ENCODE measurements around the gene TMEM163.
"Not testable (repeated sequence)": the region's sequence is repeated elsewhere in the genome, so short reads cannot be mapped to it uniquely, and the experiment has no call there.

Gene TMEM163

DNA sequence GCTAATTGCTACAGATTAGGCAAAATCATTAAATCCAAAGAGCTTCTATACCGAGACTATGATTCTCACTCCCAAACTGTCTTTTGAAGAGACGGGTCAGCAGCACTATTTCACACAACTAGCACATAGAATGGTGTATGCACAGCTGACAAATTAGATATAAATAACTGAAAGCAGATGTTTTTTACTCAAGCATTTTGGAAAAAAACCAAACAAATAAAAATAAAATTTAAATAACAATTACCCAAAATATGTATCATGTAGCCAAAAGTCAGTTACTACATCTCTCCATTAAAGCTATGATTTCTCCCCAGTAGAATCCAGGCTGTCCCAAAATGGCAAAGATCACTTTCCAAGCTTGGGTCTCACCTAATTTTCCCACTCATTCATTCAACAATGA lies 107.9 kb downstream of the TMEM163 start:
- Mint-ChIP-seq H3K36me3 (ENCODE audit: low read depth) (peaks cover 4% of the 10 kb centered on the region), H3K4me1 (no peaks in the 10 kb centered on the region), H3K27ac (no peak overlapping the region), H3K4me3 (no peak overlapping the region), H3K9me3 (peaks cover 33% of the 10 kb centered on the region), H3K27me3 (peaks cover 4% of the 10 kb centered on the region)
- ATAC-seq (no peak), DNase-seq (no peak)

- peaks cover 2% of the 10 kb centered on the region for H3K27me3 Mint-ChIP-seq
- no peak overlapping the region for H3K4me3 Mint-ChIP-seq
- ATAC-seq (no peak), DNase-seq (no peak)
- no peak overlapping the region for H3K27ac Mint-ChIP-seq
- peaks cover 30% of the 10 kb centered on the region for H3K9me3 Mint-ChIP-seq
- H3K4me1 Mint-ChIP-seq: no peaks in the 10 kb centered on the region
- H3K36me3 Mint-ChIP-seq (ENCODE audit: low read depth): peaks cover 4% of the 10 kb centered on the region
Observed at GRCh38 chr2:134609924-134610513, 108.8 kb downstream of the TMEM163 start.

GRCh38 chr2:134603966-134604365 lies 114.8 kb downstream of the TMEM163 start:
- Mint-ChIP-seq H3K27me3 (peaks cover 15% of the 10 kb centered on the region), H3K4me3 (no peak overlapping the region), H3K9me3 (peaks cover 7% of the 10 kb centered on the region), H3K27ac (no peak overlapping the region), H3K4me1 (no peaks in the 10 kb centered on the region), H3K36me3 (ENCODE audit: low read depth) (peaks cover 3% of the 10 kb centered on the region)
- DNase-seq: no peak
- ATAC-seq: no peak

- ATAC-seq (no peak), DNase-seq (no peak)
- peaks cover 4% of the 10 kb centered on the region for H3K36me3 Mint-ChIP-seq (ENCODE audit: low read depth)
- H3K9me3 Mint-ChIP-seq: peaks cover 9% of the 10 kb centered on the region
- H3K27me3 Mint-ChIP-seq: peaks cover 15% of the 10 kb centered on the region
- H3K4me3 Mint-ChIP-seq: no peak overlapping the region
- H3K27ac Mint-ChIP-seq: no peak overlapping the region
- H3K4me1 Mint-ChIP-seq: no peaks in the 10 kb centered on the region
Observed at GRCh38 chr2:134602666-134603065, 116.1 kb downstream of the TMEM163 start.

DNA sequence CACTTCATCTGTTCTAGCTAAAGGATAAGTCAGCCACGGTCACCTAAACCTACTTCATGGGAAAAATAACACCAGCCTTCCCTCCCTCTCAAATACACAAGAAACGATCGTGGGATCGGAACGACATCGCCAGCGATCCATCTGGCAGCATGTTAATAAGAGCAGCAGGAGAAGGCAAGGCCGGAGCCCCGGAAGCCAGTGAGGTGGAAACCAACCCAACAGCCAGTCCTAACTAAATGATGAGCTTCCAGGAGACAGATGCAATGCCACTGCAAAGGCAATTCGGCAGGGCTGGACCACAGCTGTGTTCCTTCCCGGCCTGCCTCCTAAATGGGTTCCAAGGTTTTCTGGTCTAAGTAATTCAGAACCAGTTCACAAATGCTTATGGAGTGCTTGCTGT lies 117.5 kb downstream of the TMEM163 start:
- Mint-ChIP-seq H3K9me3 (peaks cover 9% of the 10 kb centered on the region), H3K27ac (no peak overlapping the region), H3K27me3 (peaks cover 17% of the 10 kb centered on the region), H3K4me3 (no peak overlapping the region), H3K36me3 (ENCODE audit: low read depth) (peaks cover 4% of the 10 kb centered on the region), H3K4me1 (no peaks in the 10 kb centered on the region)
- ATAC-seq: no peak
- no peak for DNase-seq

DNA sequence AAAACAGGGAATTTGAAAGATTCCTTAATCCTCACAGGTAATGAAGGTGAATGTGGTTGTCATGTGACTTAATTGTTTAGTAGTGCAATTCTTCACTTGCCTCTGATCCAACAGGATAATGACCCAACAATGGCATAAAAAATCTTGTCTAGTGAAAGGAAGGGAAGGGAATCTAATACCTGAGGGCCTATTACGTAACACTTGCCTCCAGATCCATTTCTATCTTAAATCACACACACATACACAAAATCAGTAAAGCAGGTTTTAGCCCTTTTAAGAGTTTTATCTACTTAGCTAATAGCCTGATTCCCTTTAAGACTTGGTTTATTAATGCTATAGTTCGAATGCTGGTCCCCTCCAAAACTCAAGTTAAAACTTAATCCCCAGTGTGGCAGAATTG lies 118.6 kb downstream of the TMEM163 start:
- H3K36me3 Mint-ChIP-seq (ENCODE audit: low read depth): peaks cover 4% of the 10 kb centered on the region
- DNase-seq: no peak
- peaks cover 17% of the 10 kb centered on the region for H3K27me3 Mint-ChIP-seq
- no peak overlapping the region for H3K27ac Mint-ChIP-seq
- H3K4me3 Mint-ChIP-seq: no peak overlapping the region
- ATAC-seq: no peak
- no peaks in the 10 kb centered on the region for H3K4me1 Mint-ChIP-seq
- H3K9me3 Mint-ChIP-seq: peaks cover 9% of the 10 kb centered on the region

- Mint-ChIP-seq H3K4me3 (no peak overlapping the region), H3K27ac (no peak overlapping the region), H3K4me1 (no peaks in the 10 kb centered on the region), H3K27me3 (peaks cover 14% of the 10 kb centered on the region), H3K36me3 (ENCODE audit: low read depth) (peaks cover 4% of the 10 kb centered on the region), H3K9me3 (peaks cover 9% of the 10 kb centered on the region)
- ATAC-seq (no peak), DNase-seq (no peak)
Observed at GRCh38 chr2:134599236-134599635, 119.6 kb downstream of the TMEM163 start.

DNA sequence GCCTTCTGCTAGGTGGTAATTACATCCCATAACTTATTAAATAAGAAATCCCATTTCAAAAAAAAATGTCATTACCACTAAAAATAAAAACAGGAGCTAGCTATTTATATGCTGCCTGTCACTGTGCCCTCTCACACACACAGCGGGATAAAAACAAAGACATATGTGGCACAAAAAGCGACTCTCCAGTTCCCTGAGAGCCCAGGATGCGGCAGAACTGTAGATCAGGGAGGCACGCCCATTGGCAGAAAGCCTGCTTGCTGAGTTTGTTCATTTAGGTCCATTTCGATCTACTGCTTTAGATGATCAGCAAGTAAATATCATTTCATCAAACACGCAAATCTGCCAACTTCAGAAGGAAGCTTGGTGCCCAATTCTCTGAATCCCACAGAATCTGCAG lies 124.4 kb downstream of the TMEM163 start:
- H3K4me3 Mint-ChIP-seq: no peak overlapping the region
- DNase-seq (no peak), ATAC-seq (no peak)
- no peaks in the 10 kb centered on the region for H3K4me1 Mint-ChIP-seq
- peaks cover 1% of the 10 kb centered on the region for H3K36me3 Mint-ChIP-seq (ENCODE audit: low read depth)
- no peak overlapping the region for H3K27ac Mint-ChIP-seq
- H3K9me3 Mint-ChIP-seq: peaks cover 22% of the 10 kb centered on the region
- H3K27me3 Mint-ChIP-seq: peaks cover 2% of the 10 kb centered on the region

DNA sequence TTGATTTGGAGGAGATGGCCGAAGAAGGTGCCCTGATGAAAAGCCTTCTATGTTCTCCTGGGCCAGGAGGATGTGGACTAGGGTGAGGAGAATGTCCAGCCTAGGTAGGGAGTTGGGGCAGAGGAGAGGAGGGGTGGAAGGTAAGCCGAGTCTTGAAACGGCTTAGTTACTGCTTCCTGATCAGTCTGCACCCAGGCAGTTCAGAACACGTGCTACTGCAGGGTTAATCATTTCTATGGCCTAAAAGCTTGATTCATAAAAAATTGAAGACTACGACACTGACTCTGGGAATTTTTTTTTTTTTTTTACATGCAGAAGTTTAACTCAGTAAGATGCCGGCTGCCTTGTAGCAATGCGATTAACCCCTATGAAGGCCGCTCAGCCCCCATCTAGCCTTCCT lies 125.3 kb downstream of the TMEM163 start:
- Mint-ChIP-seq H3K4me3 (no peak overlapping the region), H3K27ac (no peak overlapping the region), H3K27me3 (peaks cover 2% of the 10 kb centered on the region), H3K9me3 (peaks cover 28% of the 10 kb centered on the region), H3K36me3 (ENCODE audit: low read depth) (peaks cover 1% of the 10 kb centered on the region), H3K4me1 (no peaks in the 10 kb centered on the region)
- no peak for DNase-seq
- ATAC-seq: no peak

- peaks cover 1% of the 10 kb centered on the region for H3K27me3 Mint-ChIP-seq
- ATAC-seq: no peak
- no peak overlapping the region for H3K4me3 Mint-ChIP-seq
- no peak overlapping the region for H3K27ac Mint-ChIP-seq
- H3K4me1 Mint-ChIP-seq: no peaks in the 10 kb centered on the region
- no peak for DNase-seq
- H3K9me3 Mint-ChIP-seq: peaks cover 26% of the 10 kb centered on the region
- no peaks in the 10 kb centered on the region for H3K36me3 Mint-ChIP-seq (ENCODE audit: low read depth)
Observed at GRCh38 chr2:134592377-134592776, 126.4 kb downstream of the TMEM163 start.

DNA sequence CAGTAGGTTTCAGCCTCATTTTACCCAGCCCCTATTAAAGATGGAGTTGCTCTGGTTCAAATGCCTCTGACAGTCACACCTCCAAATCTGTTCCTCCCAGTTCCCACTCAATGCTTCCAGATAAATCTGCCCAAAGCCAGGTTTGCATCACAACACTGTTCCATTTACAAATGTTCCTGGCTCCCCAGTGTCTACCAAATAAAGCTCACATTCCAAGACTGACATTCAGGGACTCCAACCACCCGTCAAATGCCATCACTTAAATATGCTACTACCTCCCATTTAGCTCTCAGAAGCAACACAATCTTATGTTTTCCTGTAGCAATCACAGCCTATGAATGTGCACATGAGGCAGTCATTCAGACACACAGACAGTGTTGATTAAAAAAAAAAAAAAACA lies 127.3 kb downstream of the TMEM163 start:
- Mint-ChIP-seq H3K9me3 (peaks cover 26% of the 10 kb centered on the region), H3K27ac (no peak overlapping the region), H3K4me3 (no peak overlapping the region), H3K36me3 (ENCODE audit: low read depth) (no peaks in the 10 kb centered on the region), H3K4me1 (no peaks in the 10 kb centered on the region), H3K27me3 (no peaks in the 10 kb centered on the region)
- ATAC-seq (no peak), DNase-seq (no peak)

DNA sequence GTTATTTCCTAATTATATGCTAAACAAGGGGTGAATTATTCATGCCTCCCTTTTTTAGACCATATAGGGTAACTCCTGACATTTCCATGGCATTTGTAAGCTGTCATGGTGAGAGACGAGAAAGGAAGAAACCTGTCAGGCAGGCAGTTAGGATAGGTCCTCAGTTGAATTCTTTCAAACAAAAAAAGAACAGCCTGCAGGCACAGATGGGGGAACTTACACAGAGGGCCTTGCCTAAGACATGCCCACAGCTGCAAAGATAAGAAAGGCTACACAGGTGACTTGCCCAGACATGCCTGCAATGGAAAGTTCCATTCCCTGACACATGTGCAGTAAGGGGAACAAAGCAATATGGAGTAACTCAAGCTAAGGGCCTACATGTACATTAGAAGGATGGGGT lies 128.1 kb downstream of the TMEM163 start:
- H3K4me1 Mint-ChIP-seq: no peaks in the 10 kb centered on the region
- no peak for ATAC-seq
- H3K27ac Mint-ChIP-seq: no peak overlapping the region
- DNase-seq: no peak
- no peaks in the 10 kb centered on the region for H3K27me3 Mint-ChIP-seq
- peaks cover 26% of the 10 kb centered on the region for H3K9me3 Mint-ChIP-seq
- H3K4me3 Mint-ChIP-seq: no peak overlapping the region
- H3K36me3 Mint-ChIP-seq (ENCODE audit: low read depth): no peaks in the 10 kb centered on the region

- H3K27ac Mint-ChIP-seq; H3K4me1 Mint-ChIP-seq; DNase-seq; H3K27me3 Mint-ChIP-seq; H3K36me3 Mint-ChIP-seq (ENCODE audit: low read depth); ATAC-seq; H3K4me3 Mint-ChIP-seq: not testable (repeated sequence)
- peaks cover 26% of the 10 kb centered on the region for H3K9me3 Mint-ChIP-seq
Observed at GRCh38 chr2:134589171-134590083, 129.4 kb downstream of the TMEM163 start.

GRCh38 chr2:134588556-134588955 lies 130.2 kb downstream of the TMEM163 start:
- Mint-ChIP-seq H3K4me3 (no peak overlapping the region), H3K27ac (no peak overlapping the region), H3K36me3 (ENCODE audit: low read depth) (no peaks in the 10 kb centered on the region), H3K27me3 (no peaks in the 10 kb centered on the region), H3K4me1 (no peaks in the 10 kb centered on the region), H3K9me3 (peaks cover 26% of the 10 kb centered on the region)
- ATAC-seq (no peak), DNase-seq (no peak)

DNA sequence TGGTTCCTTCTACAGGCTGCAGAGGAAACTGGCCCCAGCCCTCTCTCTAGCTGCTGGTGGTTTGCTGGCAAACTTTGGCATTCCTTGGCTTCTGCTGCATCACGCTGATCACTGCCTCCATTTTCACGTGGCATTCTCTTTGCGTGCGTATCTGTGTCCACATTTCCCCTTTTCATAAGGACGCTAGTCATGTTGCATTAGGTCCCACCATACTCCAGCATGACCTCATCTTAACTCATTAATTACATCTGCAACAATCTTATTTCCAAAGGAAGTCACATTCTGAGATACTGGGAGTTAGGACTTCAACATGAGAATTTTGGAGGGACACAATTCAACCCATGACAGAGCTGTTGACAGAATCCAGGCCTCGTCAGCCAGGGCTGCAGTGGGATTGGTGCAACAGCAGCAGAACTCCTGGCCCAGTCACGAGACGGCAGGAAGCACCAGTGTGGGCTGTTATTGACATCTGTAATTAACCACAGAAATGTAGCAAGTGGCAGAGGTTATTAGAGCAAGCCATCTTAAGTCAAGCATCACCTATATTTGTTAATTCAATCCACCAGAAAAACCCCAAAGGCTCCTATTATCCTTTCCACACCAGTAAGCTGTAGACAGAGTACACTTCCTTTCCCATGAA lies 132.4 kb downstream of the TMEM163 start:
- H3K36me3 Mint-ChIP-seq (ENCODE audit: low read depth): no peaks in the 10 kb centered on the region
- peaks cover 11% of the 10 kb centered on the region for H3K4me1 Mint-ChIP-seq
- no peak for ATAC-seq
- no peak overlapping the region for H3K27ac Mint-ChIP-seq
- no peak for DNase-seq
- H3K27me3 Mint-ChIP-seq: no peaks in the 10 kb centered on the region
- H3K9me3 Mint-ChIP-seq: peaks cover 24% of the 10 kb centered on the region
- H3K4me3 Mint-ChIP-seq: no peak overlapping the region

Measured in activated naive CD8-positive, alpha-beta T cell treated with anti-CD3 and anti-CD28 coated beads, Interleukin-2, amount 50 U/mL, for 24 hours (primary cell).